PC-9 (cell line): ENCODE measurements around the gene CLEC1B. TPM values are rescaled to one million over a fixed set of nuclear protein-coding genes. Genes with fewer than 3 reads are reported as not detected.

Experiments
- BruUV-seq: library from RNA; stranded (reverse); fragments of 400-500 nt; replicated peaks from 2 replicates; lab custom pipeline; 2021; lab: Mats Ljungman, UMichigan
- CTCF ChIA-PET: fragments of 300-600 bp; sonication (Branson Sonifier 250); formaldehyde crosslinking; loops from one replicate; lab custom pipeline; 2022; ENCODE audit warnings: antibody characterized with exemption; lab: Charles Lee
- POLR2A ChIA-PET: fragments of 300-600 bp; sonication (Branson Sonifier 250); formaldehyde crosslinking; loops from one replicate; lab custom pipeline; 2022; ENCODE audit warnings: antibody characterized with exemption; ENCODE audit not compliant: unreplicated experiment; lab: Charles Lee
- DNase-seq, 2 experiments: peaks; one replicate each; pipeline versions ENCODE4 v3.0.0 to v3.0.0-alpha.2; 2015 to 2022; ENCODE audit warnings: mixed read lengths in 1 of 2
- H2AFZ ChIP-seq: fragments of 200-600 bp; sonication (generic); 2 replicates; pipeline ENCODE4 v1.8.1; 2017; ENCODE audit warnings: antibody characterized with exemption
- H3F3A ChIP-seq: fragments of 200-600 bp; sonication (generic); 2 replicates; pipeline ENCODE4 v1.8.1; 2017; ENCODE audit warnings: antibody characterized with exemption, mild to moderate bottlenecking, low read depth; ENCODE audit not compliant: insufficient read depth
- H3K27ac ChIP-seq: fragments of 200-600 bp; sonication (generic); 2 replicates; pipeline ENCODE4 v1.6.1; 2016; ENCODE audit warnings: mixed run types
- H3K27me3 ChIP-seq: fragments of 200-600 bp; sonication (generic); 2 replicates; pipeline ENCODE4 v1.6.1; 2016; ENCODE audit warnings: low read depth, mixed run types; ENCODE audit not compliant: insufficient read depth
- H3K36me3 ChIP-seq: fragments of 200-600 bp; sonication (generic); 2 replicates; pipeline ENCODE4 v1.6.1; 2016; ENCODE audit warnings: low read depth, mixed run types
- H3K4me1 ChIP-seq: fragments of 200-600 bp; sonication (generic); replicated peaks from 2 replicates; pipeline ENCODE4 v1.6.1; 2016; ENCODE audit warnings: mixed run types; ENCODE audit not compliant: insufficient read depth
- H3K4me2 ChIP-seq: fragments of 200-600 bp; sonication (generic); 2 replicates; pipeline ENCODE4 v1.6.1; 2017; ENCODE audit warnings: mixed run types
- H3K4me3 ChIP-seq: fragments of 200-600 bp; sonication (generic); 2 replicates; pipeline ENCODE4 v1.6.1; 2016; ENCODE audit warnings: mixed run types
- H3K79me2 ChIP-seq: fragments of 200-600 bp; sonication (generic); 2 replicates; pipeline ENCODE4 v1.6.1; 2017; ENCODE audit warnings: low read depth, mixed run types
- H3K9me2 ChIP-seq: fragments of 200-600 bp; sonication (generic); 2 replicates; pipeline ENCODE4 v1.8.1; 2017; ENCODE audit warnings: mild to moderate bottlenecking; ENCODE audit not compliant: insufficient read depth
- H3K9me3 ChIP-seq: fragments of 200-600 bp; sonication (generic); 2 replicates; pipeline ENCODE4 v1.8.1; 2016; ENCODE audit warnings: low read depth; ENCODE audit not compliant: insufficient read depth
- H4K20me1 ChIP-seq: fragments of 200-600 bp; sonication (generic); 2 replicates; pipeline ENCODE4 v1.8.1; 2017; ENCODE audit not compliant: insufficient read depth
- CTCF ChIP-seq: fragments of 200-600 bp; sonication (generic); conservative IDR thresholded peaks from 2 replicates; pipeline ENCODE4 v1.6.1; 2017; ENCODE audit warnings: mixed run types, antibody characterized with exemption, mild to moderate bottlenecking, moderate library complexity
- EZH2 ChIP-seq: fragments of 200-600 bp; sonication (generic); IDR thresholded peaks from 2 replicates; pipeline ENCODE4 v1.8.0; 2017; ENCODE audit warnings: antibody characterized with exemption, low read depth
- intact Hi-C: fragments of 100-400 bp; cut with micrococcal nuclease; formaldehyde crosslinking; loops from one replicate; pipeline ENCODE4 v1.10.0; 2022; ENCODE audit not compliant: unreplicated experiment
- total RNA-seq: library from RNA; stranded (reverse); gene quantifications from 2 replicates; pipeline ENCODE4 v1.2.3, GENCODE V29; 2021

CLEC1B gene
- total RNA-seq, 1 experiment from 2014 or later, result not detected

- Histone ChIP-seq H3K27ac (no peak overlapping the region), H3K79me2 (no peaks in the 10 kb centered on the region), H3K4me2 (no peak overlapping the region), H3K27me3 (no peaks in the 10 kb centered on the region), H3K4me3 (no peak overlapping the region), H3K9me2 (no peaks in the 10 kb centered on the region), H3F3A (no peaks in the 10 kb centered on the region), H3K4me1 (no peaks in the 10 kb centered on the region), H4K20me1 (no peaks in the 10 kb centered on the region), H2AFZ (no peak overlapping the region), H3K36me3 (no peaks in the 10 kb centered on the region), H3K9me3 (peaks cover 8% of the 10 kb centered on the region; the same call in 1 of the 2 replicates)
- DNase-seq, result no peak
- no TSS peak for BruUV-seq
- intact Hi-C loops, result loop anchor here (1.0 to 10.0 kb wide), 6 partner anchors 106 to 721 kb away; partner anchors contain the start of genes GABARAPL1 and STYK1
- TF ChIP-seq EZH2, result no peak
- peak; percentile 80 for TF ChIP-seq CTCF
- CTCF ChIA-PET, result interaction anchor here (2.0 kb wide), 1 partner anchor 106 kb away, joined by 9 read pairs; no protein-coding TSS in a partner anchor
- POLR2A ChIA-PET, result no interaction called here
Measured at GRCh38 chr12:10033783-10034545, 35.0 kb upstream of the CLEC1B start.

- no peaks in the 10 kb centered on the region for H3K79me2 ChIP-seq
- no peaks in the 10 kb centered on the region for H3K27me3 ChIP-seq
- no peaks in the 10 kb centered on the region for H3K36me3 ChIP-seq
- DNase-seq, result peak in 1 of 2 experiments; percentile 44
- no peaks in the 10 kb centered on the region for H4K20me1 ChIP-seq
- no peak overlapping the region for H3K4me3 ChIP-seq
- H2AFZ ChIP-seq, result no peak overlapping the region
- ChIA-PET CTCF (interaction anchor here (0.8 to 1.0 kb wide), 2 partner anchors 22 to 108 kb away, joined by 3 to 5 read pairs; no protein-coding TSS in a partner anchor), POLR2A (no interaction called here)
- TF ChIP-seq CTCF (no peak), EZH2 (no peak)
- no peaks in the 10 kb centered on the region for H3F3A ChIP-seq
- intact Hi-C loops, result loop anchor here (5.0 to 10.0 kb wide), 4 partner anchors 183 to 723 kb away; partner anchors contain the start of genes GABARAPL1 and STYK1
- no peaks in the 10 kb centered on the region for H3K9me2 ChIP-seq
- peaks cover 8% of the 10 kb centered on the region; the same call in 1 of the 2 replicates for H3K9me3 ChIP-seq
- no peak overlapping the region for H3K4me2 ChIP-seq
- BruUV-seq, result no TSS peak
- no peak overlapping the region for H3K27ac ChIP-seq
- no peaks in the 10 kb centered on the region for H3K4me1 ChIP-seq
Measured at GRCh38 chr12:10031771-10032175, 32.9 kb upstream of the CLEC1B start.

GRCh38 chr12:10031321-10031720, 32.4 kb upstream of the CLEC1B start:
- Histone ChIP-seq H3F3A (no peaks in the 10 kb centered on the region), H3K27me3 (no peaks in the 10 kb centered on the region), H4K20me1 (no peaks in the 10 kb centered on the region), H2AFZ (0 out of 2 replicates have a peak overlapping the region, but pooled peaks have one; percentile 55), H3K4me1 (no peaks in the 10 kb centered on the region), H3K9me2 (no peaks in the 10 kb centered on the region), H3K27ac (no peak overlapping the region), H3K79me2 (no peaks in the 10 kb centered on the region), H3K9me3 (peaks cover 8% of the 10 kb centered on the region; the same call in 1 of the 2 replicates), H3K36me3 (no peaks in the 10 kb centered on the region), H3K4me2 (no peak overlapping the region), H3K4me3 (no peak overlapping the region)
- DNase-seq, result no peak
- POLR2A ChIA-PET, result no interaction called here
- CTCF ChIA-PET, result interaction anchor here (0.8 to 1.0 kb wide), 2 partner anchors 22 to 108 kb away, joined by 3 to 5 read pairs; no protein-coding TSS in a partner anchor
- TF ChIP-seq EZH2 (no peak), CTCF (no peak)
- intact Hi-C loops, result loop anchor here (5.0 to 10.0 kb wide), 4 partner anchors 183 to 723 kb away; partner anchors contain the start of genes GABARAPL1 and STYK1
- no TSS peak for BruUV-seq
